ENCODE measurements around the gene MED13L.

The MED13L gene

DNA sequence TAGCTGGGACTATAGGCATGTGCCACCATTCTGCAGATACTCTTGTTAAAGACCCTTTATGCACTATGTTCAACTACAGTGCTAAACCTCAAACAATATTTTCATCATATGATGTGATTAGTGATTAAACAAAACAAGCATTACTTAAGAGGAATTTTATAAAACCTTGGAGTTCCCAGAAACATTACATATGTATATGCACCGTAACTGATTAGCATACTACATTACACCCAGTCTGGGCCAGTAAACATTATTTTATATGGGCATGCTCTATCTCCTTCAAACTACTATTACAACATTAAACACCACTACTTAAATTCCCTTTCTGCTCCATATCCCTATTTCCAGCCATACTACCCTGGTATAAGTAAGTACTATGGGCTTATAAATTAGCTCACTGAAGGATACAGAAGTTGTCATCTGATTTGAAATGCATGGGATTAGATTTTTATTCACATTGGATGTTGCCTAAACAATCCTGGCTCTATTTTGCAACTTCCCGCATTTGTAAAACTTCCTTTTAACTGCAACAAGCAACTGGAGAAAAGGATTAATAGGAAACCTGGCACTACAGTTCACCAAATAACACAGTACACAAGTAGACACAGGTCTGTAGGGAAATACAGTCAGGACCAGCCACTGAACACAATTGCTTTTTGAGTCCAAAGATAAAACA lies 205.8 kb downstream of the MED13L start:
- no peaks in the 10 kb centered on the region for H3K36me3 ChIP-seq
- H3K27me3 ChIP-seq, result no peaks in the 10 kb centered on the region
- no peak for DNase-seq
- no peak overlapping the region for H3K4me3 ChIP-seq
- H3K27ac ChIP-seq, result no peak overlapping the region
- TF ChIP-seq, protein P1, sequence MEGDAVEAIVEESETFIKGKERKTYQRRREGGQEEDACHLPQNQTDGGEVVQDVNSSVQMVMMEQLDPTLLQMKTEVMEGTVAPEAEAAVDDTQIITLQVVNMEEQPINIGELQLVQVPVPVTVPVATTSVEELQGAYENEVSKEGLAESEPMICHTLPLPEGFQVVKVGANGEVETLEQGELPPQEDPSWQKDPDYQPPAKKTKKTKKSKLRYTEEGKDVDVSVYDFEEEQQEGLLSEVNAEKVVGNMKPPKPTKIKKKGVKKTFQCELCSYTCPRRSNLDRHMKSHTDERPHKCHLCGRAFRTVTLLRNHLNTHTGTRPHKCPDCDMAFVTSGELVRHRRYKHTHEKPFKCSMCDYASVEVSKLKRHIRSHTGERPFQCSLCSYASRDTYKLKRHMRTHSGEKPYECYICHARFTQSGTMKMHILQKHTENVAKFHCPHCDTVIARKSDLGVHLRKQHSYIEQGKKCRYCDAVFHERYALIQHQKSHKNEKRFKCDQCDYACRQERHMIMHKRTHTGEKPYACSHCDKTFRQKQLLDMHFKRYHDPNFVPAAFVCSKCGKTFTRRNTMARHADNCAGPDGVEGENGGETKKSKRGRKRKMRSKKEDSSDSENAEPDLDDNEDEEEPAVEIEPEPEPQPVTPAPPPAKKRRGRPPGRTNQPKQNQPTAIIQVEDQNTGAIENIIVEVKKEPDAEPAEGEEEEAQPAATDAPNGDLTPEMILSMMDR (IDR thresholded peaks at IDR 0.05), result no peak
- no peaks in the 10 kb centered on the region for H3K9me3 ChIP-seq
- intact Hi-C loops (cut with DNase I; ENCODE audit: low total_unique reads), result no loop called here
- peaks cover 0 to 37% (median 13%) of the 10 kb centered on the region in 4 donors for H3K4me1 ChIP-seq

DNA sequence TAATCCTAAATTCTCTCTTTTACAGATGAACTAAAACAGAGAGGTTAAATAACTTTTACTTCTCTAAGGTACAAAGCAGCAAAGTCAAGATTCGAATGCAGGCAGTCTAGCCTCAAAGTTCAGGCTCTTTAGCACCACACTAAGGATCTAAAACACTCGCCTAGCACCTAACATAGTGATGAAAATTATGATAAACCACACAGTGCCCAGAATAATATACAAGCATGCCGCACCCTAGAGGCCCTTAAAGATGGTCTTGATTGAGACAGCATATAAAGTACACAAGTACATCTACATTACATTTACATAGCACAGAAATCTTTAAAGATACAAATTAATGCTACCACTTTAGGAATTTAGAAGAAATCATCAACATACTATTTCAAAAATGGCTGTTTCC lies 207.0 kb downstream of the MED13L start:
- intact Hi-C loops (cut with DNase I; ENCODE audit: low total_unique reads), result no loop called here
- no peaks in the 10 kb centered on the region for H3K36me3 ChIP-seq
- H3K27me3 ChIP-seq, result no peaks in the 10 kb centered on the region
- H3K27ac ChIP-seq, result no peak overlapping the region
- peaks cover 0 to 44% (median 19%) of the 10 kb centered on the region in 4 donors for H3K4me1 ChIP-seq
- no peaks in the 10 kb centered on the region for H3K9me3 ChIP-seq
- TF ChIP-seq, protein P1 (IDR thresholded peaks at IDR 0.05), result no peak
- no peak overlapping the region for H3K4me3 ChIP-seq
- no peak for DNase-seq

DNA sequence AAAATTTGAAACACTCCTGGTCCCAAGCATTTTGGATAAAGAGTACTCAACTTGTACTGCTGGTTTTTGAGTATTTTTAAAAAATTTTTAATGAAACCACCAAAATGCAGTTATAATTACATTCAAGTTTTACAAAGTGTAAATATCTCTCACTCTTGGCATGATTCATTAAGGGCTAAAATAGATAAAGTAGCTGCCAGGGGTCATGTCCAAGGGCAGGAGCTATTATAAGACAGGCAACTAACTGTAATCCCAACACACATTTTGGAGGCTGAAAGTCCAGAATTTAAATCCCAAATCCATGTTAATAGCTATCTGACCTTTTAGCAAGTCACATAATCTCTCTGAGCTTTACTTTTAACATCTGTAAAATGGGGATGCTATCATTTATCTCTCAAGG lies 207.6 kb downstream of the MED13L start:
- H3K4me1 ChIP-seq, result peaks cover 0 to 45% (median 21%) of the 10 kb centered on the region in 4 donors
- intact Hi-C loops (cut with DNase I; ENCODE audit: low total_unique reads), result no loop called here
- TF ChIP-seq, protein P1 (IDR thresholded peaks at IDR 0.05), result no peak

DNA sequence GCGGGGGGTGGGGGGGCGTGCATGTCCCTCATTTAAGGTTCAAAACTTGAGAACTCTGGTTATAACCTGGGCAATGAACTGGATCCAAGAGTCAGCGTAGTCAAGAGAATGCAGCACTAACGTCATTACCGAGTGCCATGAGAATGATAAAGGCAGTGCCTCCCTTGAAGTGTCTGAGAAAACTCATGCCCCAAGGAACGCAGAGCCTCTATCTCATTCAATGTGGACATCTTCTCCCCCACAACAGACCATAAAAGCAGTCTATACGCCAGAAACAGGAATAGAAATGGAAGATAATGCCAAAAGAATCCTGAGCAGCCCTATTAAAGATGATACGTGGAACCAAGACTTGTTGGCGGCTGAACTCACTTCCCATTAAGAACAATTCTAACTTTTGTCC lies 208.6 kb downstream of the MED13L start:
- no peak overlapping the region for H3K27ac ChIP-seq
- TF ChIP-seq, protein P1 (IDR thresholded peaks at IDR 0.05), result no peak
- no peaks in the 10 kb centered on the region for H3K36me3 ChIP-seq
- intact Hi-C loops (cut with DNase I; ENCODE audit: low total_unique reads), result no loop called here
- H3K4me3 ChIP-seq, result no peak overlapping the region
- H3K4me1 ChIP-seq, result peaks cover 0 to 45% (median 19%) of the 10 kb centered on the region in 4 donors
- DNase-seq, result no peak
- no peaks in the 10 kb centered on the region for H3K9me3 ChIP-seq
- no peaks in the 10 kb centered on the region for H3K27me3 ChIP-seq

More for the DNA sequence above, 207.6 kb downstream of the MED13L start:
- no peak for DNase-seq
- H3K27ac ChIP-seq, result no peak overlapping the region
- H3K36me3 ChIP-seq, result no peaks in the 10 kb centered on the region
- H3K27me3 ChIP-seq, result no peaks in the 10 kb centered on the region
- no peak overlapping the region for H3K4me3 ChIP-seq
- H3K9me3 ChIP-seq, result no peaks in the 10 kb centered on the region

DNA sequence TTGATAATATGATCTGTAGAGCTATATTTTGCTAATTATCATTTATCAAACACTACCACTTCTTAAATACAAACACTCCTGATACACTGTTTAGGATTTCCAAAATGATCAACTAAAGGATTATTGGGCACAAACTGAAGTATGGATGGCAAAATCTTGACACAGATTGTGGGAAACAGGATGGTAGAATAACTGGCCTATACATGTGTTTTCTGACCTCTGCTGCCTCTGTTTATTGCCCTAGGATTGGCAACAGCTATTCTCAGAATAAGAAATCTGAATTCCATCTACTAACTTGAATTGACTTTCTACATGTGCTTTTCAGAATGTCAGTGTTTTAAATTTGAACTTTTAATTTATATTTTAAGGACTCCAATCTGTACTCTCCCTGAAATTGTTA lies 209.1 kb downstream of the MED13L start:
- no peak overlapping the region for H3K27ac ChIP-seq
- no peaks in the 10 kb centered on the region for H3K36me3 ChIP-seq
- TF ChIP-seq, protein P1 (IDR thresholded peaks at IDR 0.05), result no peak
- no peak overlapping the region for H3K4me3 ChIP-seq
- H3K27me3 ChIP-seq, result no peaks in the 10 kb centered on the region
- DNase-seq, result no peak
- intact Hi-C loops (cut with DNase I; ENCODE audit: low total_unique reads), result no loop called here
- H3K9me3 ChIP-seq, result no peaks in the 10 kb centered on the region
- H3K4me1 ChIP-seq, result peaks cover 0 to 45% (median 19%) of the 10 kb centered on the region in 4 donors

Measured in tibial artery (tissue), 4 donors.